ENCODE measurements around the gene CCM2.

DNA sequence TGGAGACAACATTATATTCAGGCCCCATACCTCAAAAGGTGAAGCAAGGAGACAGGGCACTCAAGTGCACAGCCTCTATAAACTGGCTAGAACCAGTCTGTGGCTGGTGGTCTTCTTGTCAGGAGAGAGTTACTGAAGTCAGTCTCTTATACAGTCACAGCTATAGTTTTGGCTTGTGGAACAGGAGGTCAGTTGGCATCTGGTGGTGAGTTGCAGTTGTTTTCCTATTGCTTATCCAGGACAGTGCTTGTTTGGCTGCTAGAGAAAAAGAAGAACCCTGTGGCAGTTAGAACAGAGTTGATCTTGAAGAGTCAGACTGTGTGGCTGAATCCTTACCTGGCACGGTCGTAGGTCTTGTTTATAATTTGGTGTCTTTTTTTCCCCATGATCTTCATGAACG lies 17.3 kb downstream of the CCM2 start:
- no peak for TF ChIP-seq EP300 (IDR thresholded peaks at IDR 0.05)
- TF ChIP-seq POLR2A (IDR thresholded peaks at IDR 0.05) = no peak
- TF ChIP-seq, protein P1, sequence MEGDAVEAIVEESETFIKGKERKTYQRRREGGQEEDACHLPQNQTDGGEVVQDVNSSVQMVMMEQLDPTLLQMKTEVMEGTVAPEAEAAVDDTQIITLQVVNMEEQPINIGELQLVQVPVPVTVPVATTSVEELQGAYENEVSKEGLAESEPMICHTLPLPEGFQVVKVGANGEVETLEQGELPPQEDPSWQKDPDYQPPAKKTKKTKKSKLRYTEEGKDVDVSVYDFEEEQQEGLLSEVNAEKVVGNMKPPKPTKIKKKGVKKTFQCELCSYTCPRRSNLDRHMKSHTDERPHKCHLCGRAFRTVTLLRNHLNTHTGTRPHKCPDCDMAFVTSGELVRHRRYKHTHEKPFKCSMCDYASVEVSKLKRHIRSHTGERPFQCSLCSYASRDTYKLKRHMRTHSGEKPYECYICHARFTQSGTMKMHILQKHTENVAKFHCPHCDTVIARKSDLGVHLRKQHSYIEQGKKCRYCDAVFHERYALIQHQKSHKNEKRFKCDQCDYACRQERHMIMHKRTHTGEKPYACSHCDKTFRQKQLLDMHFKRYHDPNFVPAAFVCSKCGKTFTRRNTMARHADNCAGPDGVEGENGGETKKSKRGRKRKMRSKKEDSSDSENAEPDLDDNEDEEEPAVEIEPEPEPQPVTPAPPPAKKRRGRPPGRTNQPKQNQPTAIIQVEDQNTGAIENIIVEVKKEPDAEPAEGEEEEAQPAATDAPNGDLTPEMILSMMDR (IDR thresholded peaks at IDR 0.05) = no peak
